Prostate gland (tissue), 2 donors: ENCODE measurements around the gene ZNF609. TPM values are rescaled to one million over a fixed set of nuclear protein-coding genes. Genes with fewer than 3 reads are reported as not detected.

ENCODE experiments used
- DNase-seq: peaks from one replicate; pipeline ENCODE4 v3.0.0-alpha.2; 2019; ENCODE audit warnings: low spot score
- H3K27ac ChIP-seq, 2 donors: fragments of 200-600 bp; sonication (generic); 2 replicates each; pipeline ENCODE4 v1.5.1; 2017 to 2019
- H3K27me3 ChIP-seq: fragments of 200-600 bp; sonication (generic); replicated peaks from 2 replicates; pipeline ENCODE4 v1.5.1; 2019; ENCODE audit not compliant: insufficient read depth
- H3K36me3 ChIP-seq, 2 donors: fragments of 200-600 bp; sonication (generic); 1 replicate in 1 of 2; 2 replicates in 1 of 2; pipeline versions ENCODE4 v1.5.1 to v1.8.1; 2017 to 2019
- H3K4me1 ChIP-seq: fragments of 200-600 bp; sonication (generic); replicated peaks from 2 replicates; pipeline ENCODE4 v1.5.1; 2019
- H3K4me3 ChIP-seq, 2 donors: fragments of 200-600 bp; sonication (generic); 2 replicates each; pipeline ENCODE4 v1.5.1; 2017 to 2019
- H3K9me3 ChIP-seq: fragments of 200-600 bp; sonication (generic); 2 replicates; pipeline ENCODE4 v1.5.1; 2017
- POLR2A ChIP-seq: fragments of 450-650 bp; IDR thresholded peaks from one replicate; pipeline ENCODE4 v1.6.1; 2016; ENCODE audit warnings: antibody characterized with exemption, mild to moderate bottlenecking
- POLR2AphosphoS5 ChIP-seq: sonication (generic); formaldehyde crosslinking; IDR thresholded peaks from one replicate; pipeline ENCODE4 v1.6.1; 2017; ENCODE audit warnings: antibody characterized with exemption
- WGBS: methylation state at CpG from one replicate; pipeline ENCODE4 v1.1.5; 2018; 5-methylcytosine and 5-hydroxymethylcytosine counted together
- intact Hi-C: fragments of 100-400 bp; cut with DNase I; formaldehyde crosslinking; loops from one replicate; pipeline ENCODE4 v1.14.2; 2022
- total RNA-seq, 2 donors: library from RNA; depleted of rRNA; stranded (reverse); fragments of >200 nt; gene quantifications; one replicate each; pipeline ENCODE4 v1.1.0, GENCODE V29; 2016
- TF ChIP-seq, protein P1 (sequence below), 4 experiments: fragments of 200-600 bp in 2 of 4; fragments of 450-650 bp in 2 of 4; sonication (generic) in 2 of 4; IDR thresholded peaks; 1 replicate in 3 of 4; 2 replicates in 1 of 4; pipeline ENCODE4 v1.5.1; 2016 to 2019; ENCODE audit warnings: antibody characterized with exemption in 4 of 4, mild to moderate bottlenecking in 2 of 4, moderate library complexity in 2 of 4

Gene ZNF609, protein sequence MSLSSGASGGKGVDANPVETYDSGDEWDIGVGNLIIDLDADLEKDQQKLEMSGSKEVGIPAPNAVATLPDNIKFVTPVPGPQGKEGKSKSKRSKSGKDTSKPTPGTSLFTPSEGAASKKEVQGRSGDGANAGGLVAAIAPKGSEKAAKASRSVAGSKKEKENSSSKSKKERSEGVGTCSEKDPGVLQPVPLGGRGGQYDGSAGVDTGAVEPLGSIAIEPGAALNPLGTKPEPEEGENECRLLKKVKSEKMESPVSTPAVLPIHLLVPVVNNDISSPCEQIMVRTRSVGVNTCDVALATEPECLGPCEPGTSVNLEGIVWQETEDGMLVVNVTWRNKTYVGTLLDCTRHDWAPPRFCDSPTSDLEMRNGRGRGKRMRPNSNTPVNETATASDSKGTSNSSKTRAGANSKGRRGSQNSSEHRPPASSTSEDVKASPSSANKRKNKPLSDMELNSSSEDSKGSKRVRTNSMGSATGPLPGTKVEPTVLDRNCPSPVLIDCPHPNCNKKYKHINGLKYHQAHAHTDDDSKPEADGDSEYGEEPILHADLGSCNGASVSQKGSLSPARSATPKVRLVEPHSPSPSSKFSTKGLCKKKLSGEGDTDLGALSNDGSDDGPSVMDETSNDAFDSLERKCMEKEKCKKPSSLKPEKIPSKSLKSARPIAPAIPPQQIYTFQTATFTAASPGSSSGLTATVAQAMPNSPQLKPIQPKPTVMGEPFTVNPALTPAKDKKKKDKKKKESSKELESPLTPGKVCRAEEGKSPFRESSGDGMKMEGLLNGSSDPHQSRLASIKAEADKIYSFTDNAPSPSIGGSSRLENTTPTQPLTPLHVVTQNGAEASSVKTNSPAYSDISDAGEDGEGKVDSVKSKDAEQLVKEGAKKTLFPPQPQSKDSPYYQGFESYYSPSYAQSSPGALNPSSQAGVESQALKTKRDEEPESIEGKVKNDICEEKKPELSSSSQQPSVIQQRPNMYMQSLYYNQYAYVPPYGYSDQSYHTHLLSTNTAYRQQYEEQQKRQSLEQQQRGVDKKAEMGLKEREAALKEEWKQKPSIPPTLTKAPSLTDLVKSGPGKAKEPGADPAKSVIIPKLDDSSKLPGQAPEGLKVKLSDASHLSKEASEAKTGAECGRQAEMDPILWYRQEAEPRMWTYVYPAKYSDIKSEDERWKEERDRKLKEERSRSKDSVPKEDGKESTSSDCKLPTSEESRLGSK (N-terminal part only)
- total RNA-seq = 10 to 100 TPM; 29.1 to 45.7 TPM

DNA sequence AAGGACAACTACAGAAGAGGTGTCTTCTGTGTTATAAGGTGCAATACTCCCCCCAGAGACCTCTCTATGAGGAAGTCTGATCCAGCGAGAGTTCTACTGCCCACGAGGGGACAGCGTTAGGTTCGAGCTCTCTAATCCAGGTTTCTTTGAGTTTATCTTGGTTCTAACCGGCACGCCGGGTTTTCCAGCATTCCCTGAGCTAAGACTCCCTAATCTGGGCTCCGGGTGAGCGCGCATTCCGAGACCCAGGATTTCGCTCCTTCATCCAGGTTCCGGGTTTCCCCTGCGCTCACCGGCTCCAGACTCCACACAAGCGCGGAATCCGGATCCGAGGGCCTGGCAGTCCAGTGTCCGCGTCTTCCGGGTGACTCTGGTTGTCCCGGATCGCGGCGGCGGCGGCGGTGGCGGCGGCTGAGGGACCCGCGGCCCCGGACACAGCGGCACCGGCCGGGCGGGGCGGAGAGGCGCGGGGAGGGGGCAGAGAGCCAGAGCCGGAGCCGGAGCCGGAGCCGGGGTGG is at the start of gene ZNF609:
ZNF609 (plus strand) TSS at position 373 of the 518 bp plus-strand sequence. CDS start 38,842 bp downstream, outside the sequence.
- H3K4me1 ChIP-seq = peaks cover 15% of the 10 kb centered on the region

DNA sequence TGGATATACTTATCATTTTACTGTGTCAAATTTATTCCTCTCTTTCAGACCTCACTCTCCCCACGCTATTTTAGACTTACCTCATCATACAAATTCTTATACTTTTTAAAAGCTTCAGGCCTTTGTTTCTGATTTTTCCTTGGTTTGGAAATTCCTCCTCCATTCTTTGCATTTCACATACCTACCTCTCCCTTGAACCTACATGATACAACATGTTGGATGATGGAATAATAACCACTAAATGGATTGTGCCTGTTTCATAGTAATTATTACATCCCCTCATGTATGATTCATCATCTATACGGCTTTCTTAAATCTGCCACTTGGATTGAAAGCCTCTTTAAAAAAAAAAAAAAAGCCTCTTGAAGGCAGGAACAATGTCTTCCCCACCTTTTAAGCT is 48.2 kb upstream of the ZNF609 start:
- H3K36me3 ChIP-seq = peaks cover 0 to 4% of the 10 kb centered on the region in 2 donors

More for the DNA sequence above, at the start of gene ZNF609:
- Histone ChIP-seq H3K27me3 (no peaks in the 10 kb centered on the region), H3K36me3 (no peaks in the 10 kb centered on the region), H3K4me3 (peak within 1 kb of the TSS; percentile 83 to 95), H3K9me3 (no peaks in the 10 kb centered on the region), H3K27ac (peak within 1 kb of the TSS; percentile 88 to 94)
- intact Hi-C loops = no loop called here
- peak; percentile 89 for DNase-seq
- WGBS = 4% methylated on average over 19 of the region's 45 CpGs
- peak; percentile 79 for TF ChIP-seq POLR2AphosphoS5
- TF ChIP-seq, protein P1, sequence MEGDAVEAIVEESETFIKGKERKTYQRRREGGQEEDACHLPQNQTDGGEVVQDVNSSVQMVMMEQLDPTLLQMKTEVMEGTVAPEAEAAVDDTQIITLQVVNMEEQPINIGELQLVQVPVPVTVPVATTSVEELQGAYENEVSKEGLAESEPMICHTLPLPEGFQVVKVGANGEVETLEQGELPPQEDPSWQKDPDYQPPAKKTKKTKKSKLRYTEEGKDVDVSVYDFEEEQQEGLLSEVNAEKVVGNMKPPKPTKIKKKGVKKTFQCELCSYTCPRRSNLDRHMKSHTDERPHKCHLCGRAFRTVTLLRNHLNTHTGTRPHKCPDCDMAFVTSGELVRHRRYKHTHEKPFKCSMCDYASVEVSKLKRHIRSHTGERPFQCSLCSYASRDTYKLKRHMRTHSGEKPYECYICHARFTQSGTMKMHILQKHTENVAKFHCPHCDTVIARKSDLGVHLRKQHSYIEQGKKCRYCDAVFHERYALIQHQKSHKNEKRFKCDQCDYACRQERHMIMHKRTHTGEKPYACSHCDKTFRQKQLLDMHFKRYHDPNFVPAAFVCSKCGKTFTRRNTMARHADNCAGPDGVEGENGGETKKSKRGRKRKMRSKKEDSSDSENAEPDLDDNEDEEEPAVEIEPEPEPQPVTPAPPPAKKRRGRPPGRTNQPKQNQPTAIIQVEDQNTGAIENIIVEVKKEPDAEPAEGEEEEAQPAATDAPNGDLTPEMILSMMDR (IDR thresholded peaks at IDR 0.05) = no peak
- peak; percentile 47 for TF ChIP-seq POLR2A

DNA sequence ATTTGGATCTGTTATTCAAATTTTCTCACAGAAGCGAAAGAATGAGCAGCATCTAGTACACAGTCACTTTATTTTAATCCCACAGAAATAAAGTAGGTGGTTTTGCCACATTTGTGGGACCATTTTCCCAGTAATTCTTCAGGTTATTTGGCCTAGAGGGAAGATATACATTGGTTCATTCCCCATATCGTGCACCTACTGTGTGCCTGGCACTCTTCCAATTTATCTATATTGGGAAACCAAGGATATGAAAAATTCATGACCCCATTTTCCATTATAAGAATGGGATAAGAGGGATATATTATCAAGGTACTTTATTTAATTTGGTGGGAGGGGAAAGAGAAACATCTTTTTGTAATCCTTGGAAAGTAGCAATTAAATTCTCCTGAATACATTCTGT is 37.7 kb upstream of the ZNF609 start:
- intact Hi-C loops = no loop called here
- Histone ChIP-seq H3K27me3 (no peaks in the 10 kb centered on the region), H3K4me3 (no peak overlapping the region), H3K27ac (no peak overlapping the region), H3K36me3 (no peaks in the 10 kb centered on the region), H3K4me1 (no peaks in the 10 kb centered on the region), H3K9me3 (no peaks in the 10 kb centered on the region)
- no peak for DNase-seq
- TF ChIP-seq, protein P1 (IDR thresholded peaks at IDR 0.05) = no peak
- no peak for TF ChIP-seq POLR2AphosphoS5
- no peak for TF ChIP-seq POLR2A
- WGBS = 95% methylated on average over 2 of the region's 2 CpGs

More for the DNA sequence above, 48.2 kb upstream of the ZNF609 start:
- no peak for TF ChIP-seq POLR2A
- no peaks in the 10 kb centered on the region for H3K4me1 ChIP-seq
- DNase-seq = no peak
- H3K27ac ChIP-seq = no peak overlapping the region
- whole genome bisulfite sequencing = 63% methylated on average over 2 of the region's 2 CpGs
- H3K4me3 ChIP-seq = no peak overlapping the region
- H3K27me3 ChIP-seq = no peaks in the 10 kb centered on the region
- intact Hi-C loops = no loop called here
- no peaks in the 10 kb centered on the region for H3K9me3 ChIP-seq

DNA sequence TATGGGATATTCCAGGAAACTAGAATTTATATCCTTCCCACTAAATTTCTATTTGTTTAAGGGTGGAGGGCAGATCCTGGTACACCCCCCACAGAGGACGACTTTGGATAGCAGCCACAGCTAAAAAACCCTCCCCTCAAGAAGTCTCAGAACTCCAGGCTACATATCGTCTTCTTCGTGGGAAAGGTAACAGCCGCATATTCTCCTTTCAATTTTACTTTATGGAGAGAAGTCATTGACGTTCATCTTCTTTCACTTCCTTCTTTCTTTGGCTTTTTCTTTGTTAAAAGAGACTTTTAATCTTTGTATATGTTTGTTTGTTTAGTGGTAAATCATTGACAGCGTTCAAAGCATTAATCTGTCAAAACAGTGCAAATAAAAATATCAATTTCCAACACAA is 36.4 kb upstream of the ZNF609 start:
- Histone ChIP-seq H3K27me3 (no peaks in the 10 kb centered on the region), H3K9me3 (no peaks in the 10 kb centered on the region), H3K4me3 (no peak overlapping the region), H3K4me1 (no peaks in the 10 kb centered on the region), H3K27ac (no peak overlapping the region), H3K36me3 (no peaks in the 10 kb centered on the region)
- WGBS = 63% methylated on average over 6 of the region's 6 CpGs
- TF ChIP-seq, protein P1 (IDR thresholded peaks at IDR 0.05) = no peak
- no peak for TF ChIP-seq POLR2A
- TF ChIP-seq POLR2AphosphoS5 = no peak
- intact Hi-C loops = no loop called here
- no peak for DNase-seq
